NCI-H2081 treated with DMSO at 0.1 percent for 48 hours (cell line): ENCODE measurements around the gene AKT3.

ENCODE experiments used
- DNase-seq: peaks from one replicate; lab custom pipeline; 2025; lab: John Stamatoyannopoulos, UW

The AKT3 gene

GRCh38 chr1:243553090-243553489, 297.0 kb downstream of the AKT3 start:
- DNase-seq: no peak

DNA sequence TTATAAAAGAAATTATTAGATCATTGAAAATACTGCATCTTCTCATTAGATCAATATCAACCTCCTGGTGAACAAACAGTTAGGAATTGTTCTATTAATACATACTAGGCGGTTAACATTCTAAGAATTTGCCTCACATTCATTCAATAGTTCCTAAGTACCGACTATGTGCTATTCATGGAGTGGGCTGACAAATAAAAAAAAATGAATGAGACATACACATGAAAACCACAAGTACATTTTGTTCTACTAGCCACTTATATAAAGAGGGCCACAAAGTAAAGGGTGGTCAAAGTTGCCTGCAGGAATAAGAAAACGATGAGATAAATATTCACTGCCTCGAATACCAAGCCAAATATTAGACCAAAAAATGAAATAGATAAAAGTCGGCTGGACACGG, 299.8 kb downstream of the AKT3 start:
- DNase-seq: no peak

GRCh38 chr1:243549791-243550190, 300.3 kb downstream of the AKT3 start:
- no peak for DNase-seq

DNA sequence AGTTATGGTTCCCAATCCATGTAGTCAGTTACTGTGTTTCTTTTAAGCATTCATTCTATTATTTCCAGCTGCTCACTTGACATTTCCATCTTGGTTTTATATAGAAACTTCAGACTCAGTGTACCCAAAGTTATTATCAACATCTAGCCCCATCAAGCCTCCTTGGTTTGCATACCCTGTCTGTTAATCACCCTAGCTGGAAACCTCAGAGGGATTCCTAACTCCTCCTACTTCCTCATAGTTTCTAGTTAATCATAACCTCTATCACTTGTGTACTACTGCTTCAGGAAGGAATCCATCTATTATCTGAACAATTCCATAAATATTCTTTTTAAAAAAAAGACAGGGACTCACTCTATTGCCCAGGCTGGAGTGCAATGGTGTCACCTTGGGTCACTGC, 300.9 kb downstream of the AKT3 start:
- DNase-seq: no peak

DNA sequence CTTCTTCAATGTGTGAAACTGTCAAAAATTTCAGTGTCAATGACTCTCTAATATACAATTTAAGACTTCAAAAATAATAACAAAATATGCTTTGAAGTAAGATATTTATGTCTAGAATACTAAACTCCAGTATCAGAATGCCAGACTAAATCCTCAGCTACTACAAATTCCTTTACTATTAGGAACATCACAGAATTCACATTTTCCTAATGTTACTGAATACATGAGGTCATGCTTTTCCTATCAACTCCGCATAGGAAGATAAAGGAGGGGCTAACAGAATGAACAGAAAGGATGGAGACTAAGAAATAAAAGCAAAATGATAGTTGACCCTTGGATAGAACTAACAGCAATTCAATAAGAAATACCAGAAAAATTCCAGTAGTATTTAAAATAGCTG, 301.5 kb downstream of the AKT3 start:
- no peak for DNase-seq

DNA sequence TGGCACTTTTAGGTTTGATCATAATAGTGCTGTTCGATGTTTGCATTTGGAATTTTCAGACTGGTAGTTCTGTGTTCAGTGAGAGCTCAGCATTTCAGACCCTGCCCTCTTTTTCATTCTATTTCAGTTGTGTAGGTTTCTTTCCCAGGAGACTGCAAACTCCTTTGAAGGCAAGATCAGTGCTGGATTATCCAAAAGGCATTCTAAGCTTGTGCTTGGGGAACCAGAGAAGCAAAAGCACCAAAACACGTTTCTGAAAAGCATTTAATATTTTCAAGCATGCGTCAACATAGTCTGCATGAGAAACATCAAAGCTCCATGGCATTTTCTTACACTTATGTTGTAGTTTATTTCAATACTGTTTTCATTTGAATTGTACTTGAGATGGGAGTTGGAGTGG, 302.2 kb downstream of the AKT3 start:
- DNase-seq: no peak

- no peak for DNase-seq
Measured at GRCh38 chr1:243546457-243546856, 303.6 kb downstream of the AKT3 start.

GRCh38 chr1:243543501-243543900, 306.5 kb downstream of the AKT3 start:
- no peak for DNase-seq

GRCh38 chr1:243542739-243543415, 307.2 kb downstream of the AKT3 start:
- DNase-seq: no peak

DNA sequence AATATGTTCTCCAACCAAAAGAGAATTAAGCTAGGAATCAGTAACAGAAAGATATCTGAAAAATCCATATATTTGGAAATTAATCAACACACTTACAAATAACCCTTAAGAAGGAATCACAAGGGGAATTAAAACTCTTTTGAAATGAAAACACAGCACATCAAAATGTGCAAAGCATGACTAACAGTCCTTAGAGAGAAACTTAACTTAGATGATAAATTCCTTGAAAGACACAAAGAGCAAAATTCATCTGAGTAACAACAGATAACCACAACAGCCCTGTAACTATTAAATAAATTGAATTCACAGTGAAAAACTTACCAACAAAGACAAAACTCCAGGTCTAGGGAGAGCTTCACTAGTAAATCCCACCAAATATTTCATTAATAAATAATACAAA, 310.4 kb downstream of the AKT3 start:
- no peak for DNase-seq

DNA sequence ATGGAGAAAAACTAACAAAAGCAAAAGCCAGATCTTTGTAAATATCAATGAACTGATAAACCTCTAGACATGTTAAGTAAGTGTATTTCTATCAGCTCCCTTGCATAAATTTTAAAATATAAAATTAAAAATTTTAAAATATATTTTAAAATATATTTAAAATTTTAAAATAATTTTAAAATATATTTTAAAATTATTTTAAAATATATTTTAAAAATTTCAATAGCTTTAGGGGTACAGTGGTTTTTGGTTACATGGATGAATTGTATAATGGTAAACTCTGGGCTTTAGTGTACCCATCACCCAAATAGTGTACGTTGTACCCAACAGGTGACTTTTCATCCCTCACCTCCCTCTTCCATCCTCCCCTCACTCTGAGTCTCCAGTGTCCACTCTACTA, 315.0 kb downstream of the AKT3 start:
- no peak for DNase-seq

DNA sequence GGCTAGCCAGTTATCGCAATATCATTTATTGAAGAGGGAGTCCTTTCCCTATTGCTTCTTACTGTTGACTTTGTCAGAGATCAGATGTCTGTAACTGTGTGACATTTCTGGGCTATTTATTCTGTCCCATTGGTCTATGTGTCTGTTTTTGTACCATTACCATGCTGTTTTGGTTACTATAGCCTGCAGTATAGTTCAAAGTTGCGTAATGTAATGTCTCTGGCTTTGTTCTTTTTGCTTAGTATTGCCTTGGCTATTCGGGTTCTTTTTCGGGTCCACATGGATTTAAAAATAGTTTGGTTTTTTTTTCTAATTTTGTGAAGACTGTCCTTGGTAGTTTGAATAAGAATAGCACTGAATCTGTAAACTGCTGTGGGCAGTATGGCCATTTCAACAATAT, 320.5 kb downstream of the AKT3 start:
- DNase-seq: no peak

DNA sequence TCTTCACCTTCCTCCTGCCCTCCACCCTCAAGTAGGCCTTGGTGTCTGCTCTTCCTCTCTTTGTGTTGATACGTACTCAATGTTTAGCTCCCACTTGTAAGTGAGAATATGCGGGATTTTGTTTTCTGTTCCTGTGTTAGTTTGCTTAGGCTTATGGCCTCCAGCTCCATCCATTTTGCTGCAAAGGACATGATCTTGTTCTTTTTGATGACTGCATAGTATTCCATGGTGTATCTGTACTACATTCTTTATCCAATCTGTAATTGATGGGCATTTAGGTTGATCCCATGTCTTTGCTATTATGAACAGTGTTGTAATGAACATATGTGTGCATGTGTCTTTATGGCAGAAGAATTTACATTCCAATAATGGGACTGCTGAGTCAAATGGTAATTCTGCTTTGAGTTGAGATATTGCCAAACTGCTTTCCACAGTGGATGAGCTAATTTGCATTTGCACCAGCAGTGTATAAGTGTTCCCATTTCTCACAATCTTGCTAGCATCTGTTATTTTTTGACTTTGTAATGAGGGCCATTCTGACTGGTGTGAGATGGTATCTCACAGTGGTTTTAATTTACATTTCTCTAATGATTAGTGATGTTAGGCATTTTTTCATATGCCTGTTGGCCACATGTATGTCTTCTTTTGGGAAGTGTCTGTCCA, 321.5 kb downstream of the AKT3 start:
- no peak for DNase-seq

GRCh38 chr1:243526180-243526579, 323.9 kb downstream of the AKT3 start:
- DNase-seq: no peak

DNA sequence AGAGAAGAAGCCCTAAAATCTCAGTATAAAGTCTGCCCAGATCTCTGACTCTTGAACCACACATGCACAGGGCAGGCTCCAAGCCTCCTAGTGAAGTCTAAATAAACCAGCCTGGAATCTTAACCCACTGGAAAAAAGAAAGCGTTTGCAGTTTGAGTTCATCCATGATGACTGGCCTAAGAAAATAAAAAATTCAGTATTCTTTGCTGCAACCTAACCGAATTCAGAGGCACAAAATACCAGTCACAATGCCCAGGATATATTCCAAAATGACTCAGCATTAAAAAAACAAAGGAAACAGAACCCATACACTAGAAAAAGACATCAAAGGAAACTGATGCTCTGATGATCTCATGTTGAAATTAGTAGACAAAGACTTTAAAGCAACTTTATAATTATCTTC, 325.0 kb downstream of the AKT3 start:
- DNase-seq: no peak

- no peak for DNase-seq
Measured at GRCh38 chr1:243523766-243524165, 326.3 kb downstream of the AKT3 start.

DNA sequence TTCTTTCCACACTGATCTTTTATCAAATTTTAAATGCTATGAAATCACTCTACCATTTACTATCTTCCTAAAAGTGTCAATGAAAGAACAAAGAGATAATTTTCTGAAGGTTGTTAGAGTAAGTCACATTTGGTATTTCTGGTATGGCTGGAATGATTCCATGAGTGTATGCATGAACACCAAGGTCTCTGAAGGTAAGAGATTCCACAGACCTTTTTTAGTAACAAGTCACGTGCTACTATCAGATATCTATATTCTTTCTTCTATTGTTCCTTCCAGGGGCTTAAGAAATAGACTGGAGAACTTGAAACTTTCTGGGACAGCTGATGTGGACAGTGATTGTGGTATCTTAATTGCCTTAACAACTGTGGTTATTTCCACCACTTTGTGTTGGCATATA, 329.2 kb downstream of the AKT3 start:
- DNase-seq: no peak

GRCh38 chr1:243514927-243515326, 335.1 kb downstream of the AKT3 start:
- DNase-seq: no peak

DNA sequence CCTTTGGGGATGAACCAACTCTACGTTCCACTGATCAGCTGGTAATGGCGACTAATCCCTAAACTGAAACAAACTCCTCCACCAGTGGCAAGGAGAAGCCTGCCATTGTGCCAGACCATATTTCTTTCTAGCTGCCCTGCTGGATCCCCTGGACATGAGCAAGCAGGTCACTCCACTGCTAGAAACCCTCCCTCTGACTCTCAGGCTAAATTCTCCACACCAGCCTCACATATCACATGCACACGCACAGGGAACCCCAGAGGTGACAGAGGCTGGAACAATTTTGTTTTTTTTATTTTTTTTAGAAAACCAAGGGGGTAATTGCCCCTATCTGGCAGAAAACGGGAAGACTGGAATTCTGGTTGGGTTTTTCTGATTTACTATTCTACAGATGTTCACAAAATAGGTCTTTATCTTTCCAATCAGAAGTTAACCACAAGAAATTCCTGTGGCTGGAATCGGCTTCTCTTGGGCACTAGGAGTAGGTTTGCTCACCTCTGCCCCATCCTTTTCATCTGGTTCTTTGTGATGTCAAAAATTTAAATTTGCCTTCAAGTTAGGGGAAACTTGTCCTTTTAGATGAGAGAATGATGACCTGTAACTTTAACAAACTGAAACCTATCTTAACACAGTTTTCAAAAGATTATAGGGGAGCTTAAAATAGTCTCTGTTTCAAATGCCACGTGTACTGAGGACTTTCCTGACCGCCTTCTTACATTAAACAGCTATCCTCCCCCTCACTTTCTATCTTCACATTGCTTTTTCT, 336.1 kb downstream of the AKT3 start:
- DNase-seq: no peak

GRCh38 chr1:243510928-243511327, 339.1 kb downstream of the AKT3 start:
- no peak for DNase-seq

GRCh38 chr1:243508943-243509342, 341.1 kb downstream of the AKT3 start:
- no peak for DNase-seq

- DNase-seq: no peak
Measured at GRCh38 chr1:243508303-243508713, 341.7 kb downstream of the AKT3 start.

DNA sequence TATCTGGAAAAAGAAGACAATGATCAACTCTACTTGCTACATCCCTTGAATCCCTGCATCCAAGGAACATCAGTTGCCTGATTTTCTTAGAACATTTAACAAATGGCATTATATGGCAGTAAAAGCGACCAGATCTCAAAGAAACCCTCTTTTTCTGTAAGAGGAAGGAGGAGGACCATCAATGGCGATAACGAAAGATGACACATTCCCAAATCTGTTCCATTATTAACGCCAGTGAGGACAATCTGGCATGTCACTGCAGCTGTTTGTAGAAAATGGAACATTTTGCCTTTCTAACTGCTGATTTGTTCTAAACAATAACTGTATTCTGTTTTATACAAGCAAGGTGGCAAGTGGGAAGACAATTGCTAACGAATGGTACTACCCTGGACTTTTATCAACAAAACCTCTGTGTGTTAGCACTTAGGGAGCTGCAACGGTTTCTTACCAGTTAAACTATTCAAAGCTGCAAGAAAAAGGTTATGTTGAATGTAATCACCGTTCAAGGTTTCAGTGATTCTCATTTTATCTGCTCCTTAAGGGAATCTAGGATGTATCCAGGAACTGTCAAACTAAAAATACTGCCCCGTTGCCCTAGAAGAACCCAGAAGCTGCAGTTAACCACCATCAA, 342.3 kb downstream of the AKT3 start:
- DNase-seq: no peak
